Nucleus accumbens (tissue), 56 donors: ENCODE data around the gene ADAMTSL3.
"Not testable (repeated sequence)": the region's sequence is repeated elsewhere in the genome, so short reads cannot be mapped to it uniquely, and the experiment has no call there.

Experiments used
- DNase-seq, 56 donors: peaks; one replicate each; lab custom pipeline; 2025; lab: John Stamatoyannopoulos, UW

ADAMTSL3 gene

GRCh38 chr15:83746231-83746630 lies 92.3 kb downstream of the ADAMTSL3 start:
- no peak for DNase-seq

GRCh38 chr15:83747050-83747717 lies 93.3 kb downstream of the ADAMTSL3 start:
- DNase-seq, result peak in 4 of 56 donors; percentile 1 to 24 (median 3)

GRCh38 chr15:83747718-83748110 lies 93.8 kb downstream of the ADAMTSL3 start:
- DNase-seq, result no peak

- no peak for DNase-seq
Measured at GRCh38 chr15:83753872-83754493, 100.1 kb downstream of the ADAMTSL3 start.

GRCh38 chr15:83757291-83757690 lies 103.4 kb downstream of the ADAMTSL3 start:
- DNase-seq, result not testable (repeated sequence)

GRCh38 chr15:83762367-83762766 lies 108.4 kb downstream of the ADAMTSL3 start:
- no peak for DNase-seq

GRCh38 chr15:83764201-83764838 lies 110.4 kb downstream of the ADAMTSL3 start:
- peak in 12 of 56 donors; percentile 2 to 49 (median 10) for DNase-seq

GRCh38 chr15:83766339-83766738 lies 112.4 kb downstream of the ADAMTSL3 start:
- no peak for DNase-seq

GRCh38 chr15:83767741-83768140 lies 113.8 kb downstream of the ADAMTSL3 start:
- no peak for DNase-seq

- no peak for DNase-seq
Measured at GRCh38 chr15:83769411-83769999, 115.6 kb downstream of the ADAMTSL3 start.

GRCh38 chr15:83775738-83776137 lies 121.8 kb downstream of the ADAMTSL3 start:
- DNase-seq, result no peak

- DNase-seq, result no peak
Measured at GRCh38 chr15:83776986-83777385, 123.1 kb downstream of the ADAMTSL3 start.

GRCh38 chr15:83783227-83783626 lies 129.3 kb downstream of the ADAMTSL3 start:
- DNase-seq, result no peak

GRCh38 chr15:83784975-83785374 lies 131.1 kb downstream of the ADAMTSL3 start:
- no peak for DNase-seq

- DNase-seq, result no peak
Measured at GRCh38 chr15:83786336-83786735, 132.4 kb downstream of the ADAMTSL3 start.

GRCh38 chr15:83793069-83793468 lies 139.1 kb downstream of the ADAMTSL3 start:
- no peak for DNase-seq

- DNase-seq, result no peak
Measured at GRCh38 chr15:83794209-83794608, 140.3 kb downstream of the ADAMTSL3 start.

- DNase-seq, result no peak
Measured at GRCh38 chr15:83809345-83809744, 155.4 kb downstream of the ADAMTSL3 start.

GRCh38 chr15:83810110-83810509 lies 156.2 kb downstream of the ADAMTSL3 start:
- DNase-seq, result no peak

- DNase-seq, result no peak
Measured at GRCh38 chr15:83813682-83814081, 159.8 kb downstream of the ADAMTSL3 start.

GRCh38 chr15:83815506-83815905 lies 161.6 kb downstream of the ADAMTSL3 start:
- DNase-seq, result peak in 2 of 56 donors; percentile 1 to 2
